Left ventricle myocardium inferior (tissue), 1 donor: Measurements from ENCODE around the gene MCTP2. TPM values are rescaled to one million over a fixed set of nuclear protein-coding genes. Genes with fewer than 3 reads are reported as not detected.

Source experiments
- DNase-seq: peaks from one replicate; pipeline ENCODE4 v3.0.0-alpha.2; 2020
- H3K27ac ChIP-seq: fragments of 200-600 bp; replicated peaks from 2 replicates; pipeline ENCODE4 v1.8.0; 2021
- H3K27me3 ChIP-seq: fragments of 200-600 bp; 2 replicates; pipeline ENCODE4 v1.8.0; 2021; ENCODE audit warnings: low read depth
- H3K36me3 ChIP-seq: fragments of 200-600 bp; 2 replicates; pipeline ENCODE4 v1.8.0; 2021
- H3K4me1 ChIP-seq: fragments of 200-600 bp; 2 replicates; pipeline ENCODE4 v1.8.0; 2021
- H3K4me3 ChIP-seq: fragments of 200-600 bp; 2 replicates; pipeline ENCODE4 v1.8.0; 2021; ENCODE audit warnings: mild to moderate bottlenecking, moderate library complexity
- H3K9me3 ChIP-seq: fragments of 200-600 bp; replicated peaks from 2 replicates; pipeline ENCODE4 v1.8.0; 2021
- intact Hi-C: fragments of 100-400 bp; cut with micrococcal nuclease; formaldehyde crosslinking; loops from one replicate; pipeline ENCODE4 v1.11.0; 2022
- total RNA-seq: library from RNA; stranded (reverse); fragmentation: NEBNext Ultra II Directional; extraction: Animal tissue kit (Norgen Biotek cat#: 25700); gene quantifications from one replicate; pipeline ENCODE4 v1.2.1, GENCODE V29; 2021
- TF ChIP-seq, protein P1 (sequence below): fragments of 200-600 bp; IDR thresholded peaks from 2 replicates; pipeline ENCODE4 v1.8.0; 2021; ENCODE audit warnings: antibody characterized with exemption, mild to moderate bottlenecking, borderline replicate concordance
- donor health status: DM: no; HTN: yes; CAD: no; lungs with severe emphysema.

The MCTP2 gene
- total RNA-seq, 1 donor from 2014 or later = 1.0 TPM

DNA sequence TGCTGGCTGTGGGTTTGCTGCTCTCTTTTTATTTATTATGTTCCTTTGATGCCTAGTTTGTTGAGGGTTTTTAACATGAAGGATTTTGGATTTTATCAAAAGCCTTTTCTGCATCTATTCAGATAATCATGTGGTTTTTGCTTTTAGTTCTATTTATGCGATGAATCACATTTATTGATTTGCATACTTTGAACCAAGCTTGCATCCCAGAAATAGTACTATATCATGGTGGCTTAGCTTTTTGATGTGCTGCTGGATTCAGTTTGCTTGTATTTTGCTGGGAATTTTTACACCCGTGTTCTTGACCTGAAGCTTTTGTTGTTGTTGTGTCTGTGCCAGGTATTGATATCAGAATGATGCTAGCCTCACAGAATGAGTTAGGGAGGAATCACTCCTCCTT lies 48.4 kb downstream of the MCTP2 start:
- intact Hi-C loops = no loop called here
- no peak for DNase-seq
- Histone ChIP-seq H3K36me3 (no peaks in the 10 kb centered on the region), H3K27ac (no peak overlapping the region), H3K4me3 (no peak overlapping the region), H3K9me3 (peaks cover 16% of the 10 kb centered on the region), H3K27me3 (peaks cover 21% of the 10 kb centered on the region), H3K4me1 (no peaks in the 10 kb centered on the region)
- TF ChIP-seq, protein P1, sequence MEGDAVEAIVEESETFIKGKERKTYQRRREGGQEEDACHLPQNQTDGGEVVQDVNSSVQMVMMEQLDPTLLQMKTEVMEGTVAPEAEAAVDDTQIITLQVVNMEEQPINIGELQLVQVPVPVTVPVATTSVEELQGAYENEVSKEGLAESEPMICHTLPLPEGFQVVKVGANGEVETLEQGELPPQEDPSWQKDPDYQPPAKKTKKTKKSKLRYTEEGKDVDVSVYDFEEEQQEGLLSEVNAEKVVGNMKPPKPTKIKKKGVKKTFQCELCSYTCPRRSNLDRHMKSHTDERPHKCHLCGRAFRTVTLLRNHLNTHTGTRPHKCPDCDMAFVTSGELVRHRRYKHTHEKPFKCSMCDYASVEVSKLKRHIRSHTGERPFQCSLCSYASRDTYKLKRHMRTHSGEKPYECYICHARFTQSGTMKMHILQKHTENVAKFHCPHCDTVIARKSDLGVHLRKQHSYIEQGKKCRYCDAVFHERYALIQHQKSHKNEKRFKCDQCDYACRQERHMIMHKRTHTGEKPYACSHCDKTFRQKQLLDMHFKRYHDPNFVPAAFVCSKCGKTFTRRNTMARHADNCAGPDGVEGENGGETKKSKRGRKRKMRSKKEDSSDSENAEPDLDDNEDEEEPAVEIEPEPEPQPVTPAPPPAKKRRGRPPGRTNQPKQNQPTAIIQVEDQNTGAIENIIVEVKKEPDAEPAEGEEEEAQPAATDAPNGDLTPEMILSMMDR = no peak

DNA sequence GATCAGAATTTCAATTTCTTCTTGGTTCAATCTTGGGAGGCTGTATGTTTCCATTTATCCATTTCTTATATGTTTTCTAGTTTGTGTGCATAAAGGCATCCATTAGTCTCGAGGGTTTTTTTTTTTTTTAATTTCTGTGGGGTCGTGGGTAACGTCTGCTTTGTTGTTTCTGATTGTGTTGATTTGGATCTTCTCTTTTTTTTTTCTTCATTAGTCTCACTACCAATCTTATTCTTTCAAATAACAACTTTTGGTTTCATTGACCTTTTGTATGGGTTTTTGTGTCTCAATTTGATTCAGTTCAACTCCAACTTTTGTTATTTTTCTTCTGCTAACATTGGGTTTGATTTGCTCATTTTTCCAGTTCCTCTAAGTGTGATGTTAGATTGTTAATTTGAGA lies 48.9 kb downstream of the MCTP2 start:
- Histone ChIP-seq H3K27ac (no peak overlapping the region), H3K4me3 (no peak overlapping the region), H3K36me3 (no peaks in the 10 kb centered on the region), H3K27me3 (peaks cover 26% of the 10 kb centered on the region), H3K9me3 (peaks cover 12% of the 10 kb centered on the region), H3K4me1 (no peaks in the 10 kb centered on the region)
- intact Hi-C loops = no loop called here
- TF ChIP-seq, protein P1 = no peak
- no peak for DNase-seq

DNA sequence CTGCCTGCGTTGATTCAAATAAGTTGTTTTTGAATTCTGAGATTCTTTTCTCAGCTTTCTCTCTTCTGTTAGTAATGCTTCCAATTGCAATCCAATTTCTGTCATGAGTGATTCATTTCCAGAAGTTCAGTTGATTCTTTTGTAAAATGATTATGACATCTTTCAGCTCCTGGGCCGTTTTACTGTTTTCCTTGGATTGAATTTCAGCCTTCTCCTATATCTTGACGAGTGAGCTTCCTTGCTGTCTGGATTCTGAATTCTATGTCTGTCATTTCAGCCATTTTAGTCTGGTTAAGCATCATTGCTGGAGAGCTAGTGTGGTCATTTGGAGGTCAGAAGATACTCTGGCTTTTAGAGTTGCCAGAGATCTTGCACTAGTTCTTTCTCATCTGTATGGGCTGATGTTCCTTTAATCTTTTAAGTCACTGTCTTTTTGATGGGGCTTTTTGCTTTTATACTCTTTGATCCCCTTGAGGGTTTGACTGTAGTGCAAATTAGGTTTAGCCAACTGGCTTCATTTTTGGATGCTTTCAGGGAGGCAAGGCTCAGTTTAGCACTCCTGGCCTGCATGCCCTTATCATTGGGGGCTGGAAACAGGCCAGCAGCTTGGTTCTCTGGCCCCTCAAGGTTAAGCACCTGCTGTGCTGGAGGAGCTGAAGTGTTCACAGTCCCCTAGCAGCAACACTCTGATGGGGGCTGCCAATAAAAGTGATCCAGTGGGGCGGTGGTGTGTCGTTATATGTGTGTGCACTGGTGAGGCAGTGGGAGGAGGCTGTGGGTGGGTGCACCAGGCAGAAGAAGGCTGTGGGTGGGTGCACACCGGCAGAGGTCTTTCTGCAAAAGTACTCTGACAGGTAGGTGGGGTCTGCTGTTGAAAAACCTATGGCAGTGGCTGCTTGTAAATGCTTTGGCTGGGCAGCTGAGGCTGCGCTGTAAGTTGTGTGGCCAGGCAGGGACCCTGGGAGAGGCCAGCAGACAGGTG lies 51.2 kb downstream of the MCTP2 start:
- TF ChIP-seq, protein P1 = no peak
- Histone ChIP-seq H3K4me1 (no peaks in the 10 kb centered on the region), H3K27ac (no peak overlapping the region), H3K27me3 (peaks cover 33% of the 10 kb centered on the region), H3K36me3 (no peaks in the 10 kb centered on the region), H3K4me3 (no peak overlapping the region), H3K9me3 (peaks cover 12% of the 10 kb centered on the region)
- no peak for DNase-seq
- intact Hi-C loops = no loop called here

DNA sequence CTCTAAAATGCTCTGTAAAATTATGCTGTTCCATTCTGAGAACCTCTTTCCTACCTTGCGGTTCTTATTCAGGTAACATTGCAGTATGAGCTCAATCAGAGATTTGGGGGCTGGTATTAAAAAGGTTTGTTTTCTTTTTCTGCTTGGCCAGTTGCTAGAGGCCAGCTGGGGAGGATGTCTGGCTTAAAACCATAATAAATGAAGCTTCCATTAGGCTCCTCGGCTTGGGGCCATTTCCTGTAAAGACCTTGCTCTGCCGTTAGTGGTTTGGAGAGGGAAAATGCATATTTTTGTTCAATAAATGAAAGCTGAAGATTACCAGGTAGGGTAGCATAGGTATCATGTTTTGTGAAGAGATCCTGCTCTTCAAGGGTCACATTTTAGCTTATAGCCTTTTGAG lies 55.2 kb downstream of the MCTP2 start:
- H3K4me3 ChIP-seq = no peak overlapping the region
- H3K27me3 ChIP-seq = peaks cover 41% of the 10 kb centered on the region
- H3K27ac ChIP-seq = no peak overlapping the region
- TF ChIP-seq, protein P1 = no peak
- no peak for DNase-seq
- H3K4me1 ChIP-seq = no peaks in the 10 kb centered on the region
- H3K36me3 ChIP-seq = no peaks in the 10 kb centered on the region
- intact Hi-C loops = no loop called here
- peaks cover 27% of the 10 kb centered on the region for H3K9me3 ChIP-seq

DNA sequence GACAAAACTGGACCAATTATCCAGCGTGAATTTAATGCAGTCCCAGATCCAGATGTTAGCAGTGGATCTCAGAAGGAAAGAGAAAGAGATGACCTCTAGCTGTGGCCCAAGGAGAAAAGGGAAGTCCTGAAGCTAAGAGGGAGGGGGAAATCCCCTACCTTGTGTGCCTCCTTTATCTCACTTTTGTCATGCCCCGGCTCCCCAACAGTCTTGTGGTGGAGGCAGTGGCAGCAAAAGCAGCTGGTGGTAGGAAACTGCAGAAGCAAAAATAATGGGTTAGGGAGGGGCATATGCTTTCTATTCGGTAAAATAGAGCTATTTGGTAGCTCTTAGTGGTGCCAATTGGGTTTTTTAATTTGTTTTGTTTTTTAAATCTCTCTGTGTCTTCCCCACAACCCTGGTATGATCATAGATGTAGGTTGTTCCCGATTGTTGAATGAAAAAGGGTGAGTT lies 56.5 kb downstream of the MCTP2 start:
- intact Hi-C loops = no loop called here
- no peak for DNase-seq
- H3K36me3 ChIP-seq = no peaks in the 10 kb centered on the region
- H3K4me3 ChIP-seq = no peak overlapping the region
- H3K27ac ChIP-seq = no peak overlapping the region
- peaks cover 37% of the 10 kb centered on the region for H3K27me3 ChIP-seq
- H3K4me1 ChIP-seq = no peaks in the 10 kb centered on the region
- H3K9me3 ChIP-seq = peaks cover 19% of the 10 kb centered on the region
- TF ChIP-seq, protein P1 = no peak
